ENCODE data around the gene GLA.

The GLA gene

DNA sequence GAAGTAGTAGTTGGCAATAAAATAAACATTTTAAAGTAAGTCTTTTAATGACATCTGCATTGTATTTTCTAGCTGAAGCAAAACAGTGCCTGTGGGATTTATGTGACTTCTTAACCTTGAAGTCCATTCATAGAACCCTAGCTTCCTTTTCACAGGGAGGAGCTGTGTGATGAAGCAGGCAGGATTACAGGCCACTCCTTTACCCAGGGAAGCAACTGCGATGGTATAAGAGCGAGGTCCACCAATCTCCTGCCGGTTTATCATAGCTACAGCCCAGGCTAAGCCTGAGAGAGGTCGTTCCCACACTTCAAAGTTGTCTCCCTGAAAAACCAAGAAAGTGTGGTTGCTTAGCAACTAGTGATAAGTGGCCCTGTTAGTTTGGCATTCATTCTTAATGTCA is 9.9 kb downstream of the GLA start:
- DNase-seq (ENCODE audit: low read depth in 2 of 2) = no peak

DNA sequence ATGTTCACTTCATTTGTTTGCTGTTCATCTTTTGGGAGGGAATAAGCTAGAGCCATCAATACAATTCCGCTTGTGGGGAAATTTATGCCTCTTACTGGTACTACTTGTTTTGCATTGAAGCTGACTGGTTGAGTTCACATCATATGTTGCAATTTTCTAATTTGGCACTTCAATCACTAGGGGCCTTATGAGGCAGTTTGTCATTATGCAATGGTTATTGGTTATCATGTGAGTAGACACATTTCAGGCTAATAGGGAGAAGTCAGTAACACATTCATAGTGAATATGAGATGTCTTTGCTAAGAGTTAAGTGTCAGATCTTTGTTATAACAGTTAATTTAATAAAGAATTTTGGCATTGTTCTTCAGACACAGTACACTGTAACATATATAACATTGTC is 11.9 kb downstream of the GLA start:
- no peak for DNase-seq (ENCODE audit: low read depth in 2 of 2)

DNA sequence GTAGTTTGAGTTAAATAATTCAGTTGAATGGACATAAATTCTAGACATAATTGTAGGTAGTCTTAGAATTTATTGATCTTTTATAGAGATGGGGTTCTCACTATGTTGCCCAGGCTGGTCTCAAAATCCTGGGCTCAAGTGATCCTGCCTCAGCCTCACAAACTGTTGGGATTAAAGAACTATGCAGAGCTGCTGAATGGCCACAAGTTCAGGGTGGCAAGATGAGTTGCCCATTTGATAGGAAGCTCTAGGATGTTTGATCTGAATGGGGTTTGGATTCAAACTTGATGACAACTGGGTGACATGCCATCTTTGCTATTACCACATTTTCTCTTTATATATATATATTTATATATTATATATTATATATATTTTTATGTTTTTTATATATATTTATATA is 13.4 kb downstream of the GLA start:
- no peak for DNase-seq (ENCODE audit: low read depth in 2 of 2)

DNA sequence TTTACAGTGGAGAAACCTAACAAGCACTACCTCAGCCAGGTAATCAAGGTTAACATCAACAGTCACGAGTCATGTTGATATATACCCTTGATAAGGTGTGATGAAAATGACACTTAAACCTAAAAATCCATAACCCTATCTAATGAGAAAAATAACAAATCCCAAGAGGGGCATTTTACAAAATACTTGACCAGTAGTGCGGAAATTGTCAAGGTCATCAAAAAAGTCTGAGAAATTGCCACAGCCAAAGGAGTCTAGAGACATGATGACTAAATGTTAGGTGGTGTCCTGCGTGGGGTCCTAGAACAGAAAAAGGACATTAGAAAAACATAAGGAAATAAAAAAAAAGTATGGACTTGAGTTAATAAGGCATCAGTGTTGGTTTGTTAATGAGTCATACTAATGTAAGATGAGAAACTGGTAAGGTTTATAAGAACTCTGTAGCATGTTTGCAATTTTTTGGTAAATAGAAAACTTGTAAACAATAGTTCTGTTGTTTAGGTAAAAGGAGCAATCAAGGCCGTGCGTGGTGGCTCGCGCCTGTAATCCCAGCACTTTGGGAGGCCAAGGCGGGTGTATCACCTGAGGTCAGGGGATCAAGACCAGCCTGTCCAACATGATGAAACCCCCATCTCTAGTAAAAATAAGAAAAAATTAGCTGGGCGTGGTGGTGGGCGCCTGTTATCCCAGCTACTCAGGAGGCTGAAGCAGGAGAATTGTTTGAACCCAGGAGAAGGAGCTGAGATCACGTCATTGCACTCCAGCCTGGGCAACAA is 14.0 kb downstream of the GLA start:
- DNase-seq (ENCODE audit: low read depth in 2 of 2) = no peak

DNA sequence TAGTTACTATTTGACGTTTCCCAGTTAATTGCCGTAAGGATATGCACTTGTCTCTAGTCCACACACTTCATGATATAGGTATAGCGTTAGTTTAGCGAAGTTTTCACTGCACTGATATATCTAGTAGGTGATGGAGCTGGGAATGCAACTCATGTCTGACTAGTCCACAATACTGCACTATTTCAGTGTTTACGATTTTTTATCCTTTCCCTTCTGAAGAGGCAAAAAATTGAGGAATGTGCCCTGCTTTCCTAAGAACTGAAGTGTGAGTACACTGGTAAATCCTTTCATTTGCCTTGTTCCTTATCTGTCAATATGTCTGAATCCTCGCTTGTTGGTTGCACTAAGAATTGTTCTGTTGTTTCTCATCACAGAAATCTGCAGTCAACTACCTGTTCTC is 15.9 kb downstream of the GLA start:
- DNase-seq (ENCODE audit: low read depth in 2 of 2) = no peak

DNA sequence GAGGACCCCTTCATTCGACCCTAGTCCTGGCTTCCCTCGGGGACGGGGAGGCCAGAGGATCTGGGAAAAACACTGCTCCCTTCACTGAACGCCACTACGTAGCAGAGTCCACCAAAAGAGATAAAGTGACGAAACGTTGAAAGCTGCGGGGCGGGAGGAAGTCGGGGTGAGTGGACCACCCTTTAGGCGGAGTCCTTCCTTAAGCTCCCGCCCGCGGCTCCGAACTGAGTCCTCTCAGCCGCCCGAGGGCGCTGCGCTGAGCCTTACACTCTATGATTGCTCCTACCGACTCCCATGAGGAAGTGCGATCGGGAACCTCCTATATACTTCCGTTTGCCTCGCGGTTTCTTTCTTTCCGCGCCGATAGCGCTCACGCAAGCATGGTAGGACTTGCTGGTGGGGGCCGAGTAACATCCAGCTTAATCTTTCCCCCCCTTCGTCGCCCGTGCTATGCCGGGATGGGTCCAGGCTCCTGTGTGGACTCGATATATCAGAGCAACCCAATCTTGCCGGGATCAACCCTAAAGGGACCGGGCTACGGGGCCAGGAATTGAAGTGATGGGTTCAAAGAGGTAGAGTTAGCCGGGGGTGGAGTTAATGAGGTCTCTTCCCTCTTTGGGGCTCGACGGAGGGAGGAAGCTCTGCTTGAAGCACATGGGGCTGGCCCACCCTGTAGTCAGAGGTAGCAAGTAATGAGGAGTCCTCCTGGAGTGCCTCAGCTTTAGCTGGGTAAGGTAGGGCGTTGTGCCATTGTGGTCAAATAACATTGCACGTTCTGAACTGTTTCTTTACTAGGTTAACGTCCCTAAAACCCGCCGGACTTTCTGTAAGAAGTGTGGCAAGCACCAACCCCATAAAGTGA is 16.8 kb downstream of the GLA start, which contains the start of gene RPL36A:
TSS of gene RPL36A (plus strand) at position 348 of the 862 bp plus-strand sequence. CDS start at position 381, 33 bp downstream.
- peak; percentile 69 to 75 for DNase-seq (ENCODE audit: low read depth in 2 of 2)

DNA sequence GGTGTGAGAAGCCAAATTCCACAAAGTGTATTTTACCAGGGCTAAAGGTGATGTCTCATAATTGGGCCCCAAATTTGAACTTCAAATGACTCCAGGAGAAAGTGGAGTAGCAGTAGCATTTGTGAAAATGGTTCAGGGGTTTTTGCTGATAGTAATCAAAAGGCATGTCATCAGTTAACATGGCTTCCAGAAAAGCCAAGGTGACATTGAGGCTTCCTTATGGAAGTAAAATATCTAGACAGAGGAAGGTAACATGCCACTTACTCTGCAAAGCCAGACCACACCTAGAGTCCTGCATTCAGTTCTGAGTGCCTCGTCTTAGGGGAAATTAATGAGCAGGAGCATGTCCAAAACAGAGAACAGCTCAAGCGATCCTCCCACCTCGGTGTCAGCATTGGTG is 19.1 kb downstream of the GLA start:
- no peak for DNase-seq (ENCODE audit: low read depth in 2 of 2)

DNA sequence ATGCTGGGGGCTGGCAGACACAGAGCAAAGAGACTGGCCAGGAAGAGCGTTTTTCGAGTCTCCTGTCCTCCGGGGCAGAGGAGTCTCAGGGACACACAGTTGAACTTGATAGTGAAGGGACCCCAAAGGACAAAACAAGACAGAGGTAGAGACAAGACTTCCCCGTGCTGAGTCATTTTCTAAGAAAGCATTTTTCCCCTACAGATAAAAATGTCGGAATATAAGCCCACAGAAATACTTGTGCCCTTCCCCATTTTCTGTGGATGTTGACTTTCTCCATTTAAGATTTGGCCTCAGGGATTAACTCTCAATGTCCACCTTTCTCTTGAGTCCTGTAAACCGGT is 21.2 kb downstream of the GLA start:
- DNase-seq (ENCODE audit: low read depth in 2 of 2) = no peak

DNA sequence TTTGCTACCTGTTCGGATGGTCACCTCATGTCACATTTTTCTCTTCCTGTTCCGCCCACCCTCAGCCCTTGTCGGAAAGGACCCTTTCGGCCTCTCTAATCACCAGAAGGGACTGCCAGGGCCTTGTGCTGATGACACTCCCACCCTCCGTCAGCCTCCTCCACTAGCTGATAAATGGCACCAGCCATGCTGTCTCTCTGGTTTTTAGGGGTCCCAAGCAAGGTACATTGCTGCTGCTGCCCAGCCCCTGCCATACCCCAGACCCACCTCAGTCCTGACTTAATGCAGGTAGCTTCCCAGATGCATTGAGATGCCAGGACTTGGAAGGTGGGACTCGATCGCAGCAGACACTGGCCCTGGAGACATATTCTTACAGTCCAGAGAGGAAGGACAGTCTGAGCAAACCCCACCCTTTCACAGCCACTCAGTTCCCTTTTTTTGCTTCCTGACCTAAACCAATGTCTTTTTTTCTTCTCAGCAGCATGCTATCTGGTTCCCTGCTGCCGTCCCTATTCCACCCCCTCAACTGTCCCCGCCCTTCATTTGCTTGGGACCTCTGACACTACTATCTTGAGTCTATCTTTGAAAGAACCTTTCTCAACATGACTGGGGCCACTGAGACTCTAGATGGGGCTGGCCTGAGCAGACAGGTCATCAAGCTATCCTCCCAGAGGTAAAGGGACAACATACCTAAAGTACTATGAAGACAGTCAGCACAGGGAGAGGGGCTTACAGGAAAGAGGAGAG is 21.8 kb downstream of the GLA start, which contains the start of gene BTK:
TSS of gene BTK (minus strand) at position 397 of the 747 bp plus-strand sequence. CDS start 10,907 bp downstream, outside the sequence.
- DNase-seq (ENCODE audit: low read depth in 2 of 2) = no peak

DNA sequence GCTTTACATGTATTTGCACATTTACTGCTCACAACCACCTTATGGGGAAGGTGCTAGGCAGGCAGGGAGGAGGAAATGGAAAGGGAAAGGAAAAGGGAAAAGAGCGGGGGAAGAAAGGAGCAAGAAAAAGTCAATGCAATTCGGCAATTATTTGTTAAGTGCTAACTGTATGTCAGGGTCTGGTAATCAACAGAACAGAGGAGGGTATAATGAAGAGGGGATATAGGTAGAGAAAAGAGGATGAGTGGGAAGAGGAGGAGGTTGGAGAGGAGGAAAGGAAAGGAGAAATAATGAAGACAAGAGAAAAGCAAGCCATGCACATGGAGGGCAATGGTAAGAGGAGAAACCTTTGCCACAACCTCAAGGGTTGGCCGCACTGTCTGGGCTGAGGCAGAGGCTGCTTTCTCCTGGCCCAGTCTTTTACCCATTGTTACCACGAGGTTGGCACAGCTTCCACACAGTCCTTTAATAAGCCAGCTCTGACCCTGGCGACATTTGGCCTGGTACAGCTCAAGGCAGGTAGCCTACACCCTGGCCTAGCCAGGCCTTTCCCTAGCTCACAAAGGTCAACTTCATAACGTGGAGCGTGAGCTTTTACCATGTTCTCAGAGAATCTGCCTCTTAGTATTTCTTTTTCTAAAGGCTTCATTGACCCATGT is 22.6 kb downstream of the GLA start:
- DNase-seq (ENCODE audit: low read depth in 2 of 2) = no peak

DNA sequence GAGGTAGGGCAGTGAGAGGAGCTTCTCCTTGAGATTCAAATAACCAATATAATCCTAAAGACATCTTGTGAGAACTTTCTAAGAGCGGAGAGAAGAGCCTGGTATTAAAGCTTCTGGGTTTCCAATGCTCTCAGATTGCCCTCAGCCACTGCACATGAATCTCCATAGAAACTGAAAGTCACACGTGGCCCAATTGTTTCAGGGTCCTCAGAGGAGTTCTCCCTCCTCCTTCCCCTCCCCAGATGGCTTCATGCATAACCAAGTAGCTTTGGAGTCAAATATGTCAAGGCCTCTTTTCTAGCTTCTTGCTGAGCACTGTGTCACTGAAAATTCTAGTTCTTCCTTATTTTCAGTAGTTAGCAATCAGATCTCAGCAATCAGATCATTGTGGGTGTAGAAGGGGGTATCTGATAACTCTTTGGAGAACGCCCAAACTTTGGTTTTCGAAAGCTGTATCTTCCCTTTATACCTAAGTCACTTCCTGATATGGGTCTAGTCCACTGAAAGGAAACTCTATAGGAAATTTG is 24.0 kb downstream of the GLA start:
- no peak for DNase-seq (ENCODE audit: low read depth in 2 of 2)

DNA sequence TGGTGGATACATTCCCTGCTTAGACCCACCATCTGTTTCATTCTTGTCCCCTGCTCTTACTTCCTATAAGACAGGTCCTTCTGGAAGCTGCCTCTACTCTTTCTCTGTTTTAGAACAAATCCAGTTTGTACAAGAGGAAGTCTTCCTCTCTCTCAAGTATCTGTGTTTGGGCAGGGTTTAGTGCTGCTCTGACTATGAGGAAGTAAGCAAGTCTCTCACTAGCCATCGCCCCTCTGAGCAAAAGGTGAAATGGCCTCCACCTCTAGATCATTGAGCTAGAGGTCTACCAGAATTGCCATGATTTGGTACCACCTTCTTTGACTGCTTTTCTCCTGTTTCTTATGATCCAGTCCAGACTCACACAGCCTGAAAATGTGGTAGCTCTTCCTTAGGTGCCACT is 30.2 kb downstream of the GLA start:
- no peak for DNase-seq (ENCODE audit: low read depth in 2 of 2)

DNA sequence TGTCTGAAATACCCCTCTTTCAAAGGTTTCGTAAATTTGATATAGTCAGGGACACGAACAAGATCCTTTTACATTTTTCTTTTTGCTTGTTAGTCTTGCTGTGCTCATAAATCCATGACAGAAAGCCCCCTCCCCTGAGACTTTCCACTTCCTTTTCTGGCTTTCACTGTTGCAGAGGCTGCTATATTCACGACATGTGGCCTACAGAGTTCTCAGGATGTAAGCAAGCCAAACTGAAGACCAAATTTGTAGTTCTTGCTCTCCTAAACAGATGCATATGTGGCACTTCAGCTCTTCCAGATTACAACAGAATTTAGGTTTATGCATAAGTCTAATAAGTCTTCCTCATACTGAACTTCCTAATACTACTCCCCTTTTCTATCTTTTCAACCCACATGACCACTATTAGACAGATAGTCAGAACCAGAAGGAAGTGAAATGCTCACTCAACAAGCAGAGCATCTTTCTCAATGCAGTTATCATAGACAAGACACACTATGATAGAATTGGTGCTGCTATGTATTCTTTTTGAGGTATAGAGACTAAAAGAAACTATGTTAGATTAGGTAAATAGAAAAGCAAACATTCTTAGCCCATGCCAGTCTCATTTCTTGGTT is 36.7 kb downstream of the GLA start:
- no peak for DNase-seq (ENCODE audit: low read depth in 2 of 2)

DNA sequence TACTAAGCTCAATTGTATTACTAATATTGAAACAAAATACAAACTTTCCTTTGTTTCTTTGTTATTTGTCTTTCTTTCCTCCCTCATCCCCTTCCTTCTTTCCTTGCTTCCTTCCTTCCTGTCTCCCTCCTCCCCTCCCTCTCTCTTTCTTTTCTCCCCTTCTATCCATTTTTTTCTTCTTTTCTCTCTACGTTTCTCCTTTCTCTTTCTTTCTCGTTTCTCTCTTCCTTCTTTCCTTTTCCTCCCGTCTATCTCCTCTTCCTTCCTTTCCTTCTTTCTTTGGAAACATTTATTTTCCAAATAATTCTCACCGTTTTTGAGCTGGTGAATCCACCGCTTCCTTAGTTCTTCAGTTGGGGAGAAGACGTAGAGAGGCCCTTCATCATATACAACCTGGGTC is 38.0 kb downstream of the GLA start:
- no peak for DNase-seq (ENCODE audit: low read depth in 2 of 2)

DNA sequence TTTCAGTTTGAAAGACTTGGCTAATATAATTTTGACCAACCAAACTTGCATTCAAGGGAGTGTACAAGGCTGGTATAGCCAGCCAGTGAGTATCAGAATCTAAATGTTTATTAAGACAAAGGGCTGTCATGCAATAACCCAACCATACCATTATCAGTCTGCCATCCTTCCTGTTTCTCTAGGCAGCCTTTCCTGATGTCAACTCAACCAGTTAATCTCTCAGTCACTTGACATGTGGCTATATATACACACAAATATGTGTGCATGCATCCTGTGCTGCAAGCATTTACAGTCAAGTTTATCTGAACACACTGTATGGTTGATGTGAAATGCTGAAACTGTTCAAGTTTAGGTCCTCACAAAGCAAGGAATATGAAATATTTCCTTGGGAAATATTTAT is 38.9 kb downstream of the GLA start:
- no peak for DNase-seq (ENCODE audit: low read depth in 2 of 2)

DNA sequence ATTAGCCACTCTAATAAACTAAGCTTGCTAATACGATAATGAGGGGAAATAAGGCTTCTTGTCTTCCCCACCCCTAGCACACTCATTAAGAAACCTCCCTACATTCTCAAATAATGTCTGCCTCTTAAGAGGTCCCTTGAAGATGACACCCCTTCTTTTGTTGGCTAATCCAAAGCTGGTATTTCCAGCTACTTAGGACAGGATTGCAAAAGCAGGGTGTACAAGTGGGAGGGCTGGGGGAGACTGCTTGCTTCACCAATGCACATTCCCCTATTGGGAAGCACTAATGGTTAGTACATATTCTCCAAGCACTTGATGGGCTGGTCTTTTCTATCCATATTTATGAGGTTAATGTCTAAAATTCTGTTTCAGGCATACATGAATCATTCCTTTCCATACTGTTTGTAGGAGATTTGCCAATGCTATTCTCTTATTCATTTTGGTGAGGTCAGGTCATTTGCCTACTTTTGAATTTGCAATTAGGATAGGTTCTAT is 42.4 kb downstream of the GLA start:
- no peak for DNase-seq (ENCODE audit: low read depth in 2 of 2)

DNA sequence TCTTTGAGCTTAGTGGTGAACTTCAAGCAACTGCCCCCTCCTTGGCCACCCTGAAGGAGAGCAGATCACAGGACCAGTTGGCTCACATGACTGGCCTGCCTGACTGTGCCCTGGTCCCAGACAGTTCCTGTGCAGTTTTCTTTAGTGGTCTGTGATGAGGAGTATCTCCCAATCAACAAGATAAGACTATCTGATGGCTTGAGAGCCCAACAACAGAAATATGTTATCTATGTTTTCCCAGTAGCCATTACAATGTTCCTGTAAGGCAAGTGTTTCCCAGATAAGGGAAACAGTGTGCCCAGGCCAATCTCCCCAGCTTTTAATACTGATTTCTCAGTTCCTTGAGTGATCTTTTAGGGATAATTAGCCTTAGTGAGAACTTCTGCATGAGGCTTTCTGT is 45.0 kb downstream of the GLA start:
- DNase-seq (ENCODE audit: low read depth in 2 of 2) = no peak

DNA sequence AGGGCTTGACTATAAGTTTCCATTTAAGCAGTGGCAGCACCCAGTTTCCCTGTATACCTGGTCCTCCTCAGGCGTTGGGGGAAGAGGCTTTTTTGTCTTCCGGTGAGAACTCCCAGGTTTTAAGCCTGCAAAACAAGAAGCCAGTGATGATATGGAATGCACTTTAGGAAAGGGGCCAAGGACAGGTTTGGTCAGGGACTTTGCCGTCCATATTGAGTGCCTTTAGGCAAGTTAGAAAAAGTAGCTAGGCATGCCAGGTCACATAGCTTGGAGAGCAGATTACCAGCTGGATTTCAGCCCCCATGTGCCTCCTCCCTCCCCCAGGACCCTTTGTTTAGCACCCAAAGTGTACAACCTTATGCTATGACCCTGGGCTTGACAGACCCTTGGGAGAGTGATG is 45.6 kb downstream of the GLA start:
- no peak for DNase-seq (ENCODE audit: low read depth in 2 of 2)

DNA sequence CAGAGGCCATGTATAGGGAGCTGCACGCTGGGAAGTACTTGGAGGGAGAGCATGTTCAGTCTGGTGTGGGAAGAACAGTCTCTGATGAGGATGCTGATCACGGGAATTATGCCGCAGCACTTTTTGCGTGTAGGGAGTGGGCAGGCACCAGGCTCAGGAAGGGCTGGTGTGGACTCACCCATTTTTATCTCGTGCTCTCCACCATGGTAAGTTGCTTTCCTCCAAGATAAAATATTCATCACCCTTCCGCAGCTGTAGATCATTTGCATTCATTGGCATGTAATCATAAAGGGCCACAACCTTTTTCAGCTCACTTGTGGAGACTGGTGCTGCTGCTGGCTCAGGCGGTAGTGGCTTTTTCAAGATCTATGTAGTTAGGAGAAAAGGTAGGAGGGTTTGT is 47.3 kb downstream of the GLA start:
- DNase-seq (ENCODE audit: low read depth in 2 of 2) = no peak

DNA sequence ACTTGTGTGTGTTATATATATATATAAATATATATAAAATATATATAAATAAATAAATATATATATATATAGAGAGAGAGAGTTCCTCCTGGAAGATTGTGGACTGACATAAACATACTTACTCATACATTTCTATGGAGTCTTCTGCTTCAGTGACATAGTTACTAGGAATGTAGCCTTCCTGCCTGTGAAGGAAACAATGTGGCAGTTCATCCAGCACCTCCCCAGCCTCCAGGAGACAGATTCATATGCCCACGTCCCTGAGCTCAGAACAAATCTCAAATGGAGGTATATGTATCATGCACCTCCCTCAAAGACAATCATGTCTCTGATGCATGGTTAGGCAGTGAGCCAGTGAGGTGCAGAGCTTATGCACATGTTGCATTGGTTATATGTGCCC is 47.8 kb downstream of the GLA start:
- no peak for DNase-seq (ENCODE audit: low read depth in 2 of 2)

All from activated CD4-positive, alpha-beta T cell treated with anti-CD3 and anti-CD28 coated beads for 24 hours (primary cell).